B cell (primary cell): ENCODE results near the gene POU3F4.

Source experiments
- CTCF ChIP-seq: fragments of 200-600 bp; IDR thresholded peaks from one replicate; pipeline ENCODE4 v1.8.0; 2022; ENCODE audit warnings: antibody characterized with exemption, mild to moderate bottlenecking
- EZH2 ChIP-seq: IDR thresholded peaks from 2 replicates; pipeline ENCODE4 v1.6.1; 2012; ENCODE audit warnings: borderline replicate concordance, low read depth, mild to moderate bottlenecking, moderate library complexity, low read length; ENCODE audit not compliant: insufficient read depth, poor library complexity, severe bottlenecking

- TF ChIP-seq CTCF (no peak), EZH2 (no peak)
These were observed 8.5 kb downstream of the POU3F4 start for GRCh38 chrX:83516597-83516996.
